AG04449 (cell line): ENCODE results near the gene EMID1.
"Not testable (repeated sequence)": the region's sequence is repeated elsewhere in the genome, so short reads cannot be mapped to it uniquely, and the experiment has no call there.

Source experiments
- CTCF ChIA-PET: fragments of 350-600 bp; formaldehyde crosslinking; extraction: SDS; loops from one replicate; lab custom pipeline; 2021; ENCODE audit warnings: antibody characterized with exemption; lab: Yijun Ruan, JAX
- POLR2A ChIA-PET: fragments of 400-600, 350-600 bp; formaldehyde crosslinking; extraction: SDS; loops from one replicate; lab custom pipeline; 2020; ENCODE audit warnings: antibody characterized with exemption, inconsistent platforms; lab: Yijun Ruan, JAX
- DNase-seq: peaks from one replicate; pipeline ENCODE4 v3.0.0-alpha.2; 2010; ENCODE audit warnings: low read depth, low spot score
- H3K4me3 ChIP-seq: 2 replicates; pipeline ENCODE4 v1.5.1; 2011; ENCODE audit warnings: low read depth, mild to moderate bottlenecking, control low read depth, low read length
- CTCF ChIP-seq: IDR thresholded peaks from one replicate; pipeline ENCODE4 v1.5.1; 2011; ENCODE audit warnings: mild to moderate bottlenecking, moderate library complexity, low read length, control low read depth, inconsistent platforms; ENCODE audit not compliant: insufficient read depth; ENCODE audit errors: missing control alignments

The EMID1 gene

GRCh38 chr22:29244785-29245625, 39.3 kb downstream of the EMID1 start:
- no peak for DNase-seq
- CTCF ChIA-PET = interaction anchor here (0.6 to 2.8 kb wide), 55 partner anchors 10 to 1193 kb away, joined by 3 to 43 read pairs (median 5); partner anchors contain the start of genes CHEK2, EMID1, HSCB and RHBDD3
- no peak for TF ChIP-seq CTCF
- POLR2A ChIA-PET = no interaction called here
- no peak overlapping the region for H3K4me3 ChIP-seq

GRCh38 chr22:29245626-29246385, 40.1 kb downstream of the EMID1 start:
- CTCF ChIA-PET = interaction anchor here (0.6 to 2.8 kb wide), 59 partner anchors 11 to 1194 kb away, joined by 3 to 43 read pairs (median 5); partner anchors contain the start of genes CHEK2, EMID1, HSCB and RHBDD3
- peak; percentile 97 for TF ChIP-seq CTCF
- H3K4me3 ChIP-seq = no peak overlapping the region
- POLR2A ChIA-PET = no interaction called here
- DNase-seq = no peak

GRCh38 chr22:29247891-29248290, 42.2 kb downstream of the EMID1 start:
- DNase-seq, POLR2A ChIA-PET, H3K4me3 ChIP-seq: not testable (repeated sequence)
- CTCF ChIA-PET = interaction anchor here (1.2 to 2.0 kb wide), 8 partner anchors 9 to 648 kb away, joined by 3 to 7 read pairs (median 5); no protein-coding TSS in a partner anchor

GRCh38 chr22:29251265-29251664, 45.6 kb downstream of the EMID1 start:
- DNase-seq = no peak
- no peak for TF ChIP-seq CTCF
- H3K4me3 ChIP-seq = no peak overlapping the region
- CTCF ChIA-PET = interaction anchor here (1.1 to 1.7 kb wide), 2 partner anchors 8 to 395 kb away, joined by 4 to 5 read pairs; no protein-coding TSS in a partner anchor
- POLR2A ChIA-PET = no interaction called here

GRCh38 chr22:29251981-29252911, 46.5 kb downstream of the EMID1 start:
- POLR2A ChIA-PET = no interaction called here
- DNase-seq = no peak
- no peak for TF ChIP-seq CTCF
- CTCF ChIA-PET = interaction anchor here (1.1 to 1.7 kb wide), 3 partner anchors 9 to 396 kb away, joined by 3 to 5 read pairs (median 4); no protein-coding TSS in a partner anchor
- no peak overlapping the region for H3K4me3 ChIP-seq
